ENCODE measurements around the gene BAG1.

The BAG1 gene

GRCh38 chr9:33209394-33209793 is 55.1 kb downstream of the BAG1 start:
- DNase-seq = no peak

GRCh38 chr9:33202552-33203201 is 61.8 kb downstream of the BAG1 start:
- peak in 2 of 5 experiments; percentile 34 to 90 for DNase-seq

All from T-helper 2 cell (primary cell).